GM18867 (cell line): ENCODE results near the gene PNMA8B.
"Not testable (repeated sequence)": the region's sequence is repeated elsewhere in the genome, so short reads cannot be mapped to it uniquely, and the experiment has no call there.

Experiments used
- ATAC-seq: cut with Tn5 transposase; IDR thresholded peaks from one replicate; pipeline ENCODE4 v1.9.1; 2021; ENCODE audit warnings: mild to moderate bottlenecking, moderate library complexity; ENCODE audit not compliant: unreplicated experiment

The PNMA8B gene

DNA sequence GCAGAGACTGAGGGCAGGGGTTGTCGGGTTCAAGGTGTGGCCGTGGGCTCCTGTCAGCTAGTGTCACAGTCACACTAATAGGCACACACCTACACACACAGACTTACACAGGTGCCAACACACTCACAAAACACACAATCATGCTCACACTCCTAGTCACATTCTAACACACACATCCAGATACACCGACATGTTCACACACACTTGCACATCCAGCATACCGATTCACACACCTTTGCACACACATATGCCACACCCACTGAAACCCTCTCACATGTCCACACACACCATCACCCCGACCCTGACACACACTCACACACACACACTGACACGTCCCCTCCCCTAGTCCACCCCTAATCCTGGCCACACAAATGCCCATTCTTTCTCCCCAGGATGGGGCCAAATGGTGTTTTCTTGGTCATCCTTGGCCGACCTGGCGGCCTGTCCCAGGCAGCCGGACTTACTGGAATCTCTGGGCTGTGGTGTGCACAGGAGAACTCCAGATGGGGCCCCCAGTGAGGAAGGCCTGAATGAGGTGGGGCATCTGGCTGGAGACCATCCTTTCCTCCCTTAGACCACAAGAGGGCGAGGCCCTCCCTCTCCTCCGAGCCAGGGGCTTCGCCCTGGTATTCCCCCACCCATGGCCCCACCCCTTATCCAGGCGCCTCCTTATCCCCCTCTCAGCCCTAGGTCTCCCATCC lies 19.1 kb upstream of the PNMA8B start:
- no peak for ATAC-seq

DNA sequence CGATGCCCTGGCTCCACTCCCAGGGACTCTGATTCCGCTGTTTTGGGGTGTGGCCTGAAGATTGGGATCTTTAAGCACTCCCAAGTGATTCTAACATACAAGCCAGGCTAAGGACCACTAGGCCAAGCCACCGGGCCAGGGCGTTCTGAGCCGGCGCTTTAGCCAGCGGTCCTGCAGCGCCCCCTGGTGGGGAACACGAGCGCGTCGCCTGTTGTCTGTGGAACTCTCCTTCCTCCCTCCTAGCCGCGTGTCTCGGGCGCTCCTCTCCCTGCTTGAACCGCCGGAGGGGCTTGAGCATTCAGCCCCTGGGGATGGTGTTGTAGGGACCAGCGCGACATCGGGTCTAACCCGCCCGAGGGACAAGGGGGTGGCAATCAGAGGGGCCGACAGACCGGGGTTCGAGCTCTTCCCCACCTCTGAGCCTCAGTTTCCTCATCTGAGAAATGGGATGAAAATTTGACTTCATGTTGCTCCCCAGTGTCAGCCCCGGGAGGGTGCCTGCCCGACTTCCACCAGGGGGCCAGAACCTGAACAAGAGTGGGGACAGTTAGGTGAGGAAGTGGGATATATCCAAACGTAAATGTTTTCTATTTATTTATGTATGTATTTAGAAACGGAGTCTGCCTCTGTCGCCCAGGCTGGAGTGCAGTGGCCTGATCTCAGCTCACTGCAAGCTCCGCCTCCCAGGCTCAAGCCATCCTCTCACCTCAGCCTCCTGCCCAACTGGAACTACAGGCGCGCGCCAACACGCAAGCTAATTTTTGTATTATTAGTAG lies 18.0 kb upstream of the PNMA8B start:
- no peak for ATAC-seq

DNA sequence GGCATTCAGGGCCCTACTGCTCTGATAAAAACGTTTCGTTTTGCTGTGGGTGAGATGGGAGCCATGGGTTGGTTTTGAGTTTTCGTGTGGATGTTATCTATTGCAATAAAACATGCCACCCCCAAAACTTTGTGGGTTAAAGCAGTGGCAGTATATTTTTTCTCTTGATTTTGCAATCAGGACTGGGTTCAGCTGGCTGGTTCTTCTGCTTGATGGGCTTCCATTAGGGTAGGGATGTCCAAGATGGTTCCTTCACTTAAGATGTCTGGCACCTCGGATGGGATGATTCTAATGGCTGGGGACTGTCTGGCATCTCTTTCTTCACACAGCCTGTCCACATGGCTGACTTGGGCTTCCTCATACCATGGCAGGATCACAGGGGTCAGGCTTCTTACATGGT lies 15.6 kb upstream of the PNMA8B start:
- no peak for ATAC-seq

DNA sequence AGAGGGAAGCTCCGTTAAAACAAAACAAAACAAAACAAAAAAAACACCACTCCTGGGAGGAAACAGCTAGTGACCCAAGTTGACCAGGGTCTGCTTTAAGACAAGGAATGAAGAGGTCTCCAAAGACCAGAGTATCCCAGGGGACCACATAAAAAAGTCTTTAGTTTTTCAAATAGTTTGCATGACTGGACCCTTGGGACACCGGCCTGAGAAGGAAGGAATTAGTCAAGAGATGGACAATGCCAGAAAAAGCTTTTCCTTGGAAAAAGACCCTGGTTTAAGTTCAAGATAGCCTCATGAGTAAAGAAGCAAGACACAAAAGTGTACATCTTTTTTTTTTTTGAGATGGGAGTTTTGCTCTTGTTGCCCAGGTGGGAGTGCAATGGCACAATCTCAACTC lies 12.5 kb upstream of the PNMA8B start:
- ATAC-seq, result no peak

DNA sequence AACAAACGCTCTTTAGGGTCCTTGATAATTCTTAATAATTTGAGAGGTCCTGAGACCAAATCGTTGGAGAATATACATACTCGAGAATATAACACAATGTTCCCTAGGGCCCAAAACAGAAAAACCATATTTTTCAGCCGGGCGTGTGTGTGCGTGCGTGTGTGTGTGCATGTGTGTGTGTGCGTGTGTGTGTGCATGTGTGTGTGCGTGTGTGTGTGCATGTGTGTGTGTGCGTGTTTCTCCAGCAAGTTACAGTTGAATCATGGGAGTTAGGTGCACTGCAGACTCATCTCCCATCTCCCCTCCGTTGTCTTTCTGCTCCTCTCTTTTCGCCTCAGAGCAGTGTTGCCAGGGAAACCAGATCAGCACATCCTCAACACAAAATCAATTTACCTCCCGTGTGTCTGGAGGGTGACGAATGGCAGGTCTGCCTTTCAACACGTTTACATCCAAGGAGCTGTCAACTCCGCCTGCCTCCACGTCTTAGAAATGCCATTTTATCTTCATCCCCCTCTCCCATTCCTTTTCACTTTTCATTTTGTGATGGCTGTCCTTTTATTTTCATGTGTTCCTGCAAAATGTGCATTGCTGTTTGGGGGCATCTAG lies 8.3 kb upstream of the PNMA8B start:
- ATAC-seq, result no peak

DNA sequence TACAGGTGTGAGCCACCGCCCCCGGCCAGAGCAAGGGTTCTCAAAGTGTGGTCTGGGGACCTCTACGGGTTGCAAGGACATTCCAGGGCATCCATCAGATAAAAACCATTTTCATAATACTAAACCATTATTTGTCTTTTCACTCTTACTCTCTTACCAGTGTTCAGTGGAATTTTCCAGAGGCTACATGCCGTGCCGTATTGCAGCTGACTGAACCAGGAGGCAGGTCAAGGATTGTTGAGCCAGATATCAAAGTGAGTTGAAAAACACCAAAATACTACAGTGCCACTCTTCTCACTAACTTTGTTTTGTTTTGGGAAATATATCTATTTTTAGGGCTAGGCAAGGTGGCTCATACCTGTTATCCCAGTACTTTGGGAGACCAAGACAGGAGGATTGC lies 7.2 kb upstream of the PNMA8B start:
- ATAC-seq, result no peak

DNA sequence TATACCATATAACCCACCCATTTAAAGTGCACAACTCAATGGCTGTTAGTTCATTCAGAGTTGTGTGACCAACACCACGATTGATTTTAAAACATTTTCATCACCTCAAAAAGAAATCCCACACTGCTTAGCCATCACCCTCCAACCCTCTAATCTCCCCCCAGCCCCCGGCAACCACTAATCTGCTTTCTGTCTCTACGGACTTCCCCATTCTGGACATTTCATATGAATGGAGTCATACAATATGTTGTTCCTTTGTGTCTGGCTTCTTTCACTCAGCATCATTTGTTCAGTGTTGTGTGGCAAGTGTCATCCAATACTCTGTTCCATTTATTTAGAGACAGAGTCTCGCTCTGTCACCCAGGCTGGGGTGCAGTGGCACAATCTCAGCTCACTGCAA lies 4.0 kb upstream of the PNMA8B start:
- ATAC-seq, result no peak

DNA sequence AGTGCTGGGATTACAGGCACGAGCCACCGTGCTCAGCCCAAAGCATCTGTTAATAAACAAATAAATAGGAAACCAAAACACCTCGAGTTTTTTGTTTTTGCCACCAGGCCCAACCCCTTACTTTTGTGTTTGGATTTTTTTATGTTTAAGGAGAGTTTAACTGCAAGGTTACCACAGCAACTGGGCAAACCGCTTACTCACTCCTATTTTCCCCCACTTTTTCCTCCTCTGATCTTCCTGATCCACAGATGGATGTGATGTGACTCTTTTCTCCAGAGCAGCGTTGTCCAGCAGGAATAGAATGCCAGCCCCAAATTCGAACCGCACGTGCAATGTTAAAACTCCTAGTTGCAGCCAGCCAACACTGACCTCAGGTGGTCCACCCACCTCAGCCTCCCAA lies 2.1 kb upstream of the PNMA8B start:
- no peak for ATAC-seq

DNA sequence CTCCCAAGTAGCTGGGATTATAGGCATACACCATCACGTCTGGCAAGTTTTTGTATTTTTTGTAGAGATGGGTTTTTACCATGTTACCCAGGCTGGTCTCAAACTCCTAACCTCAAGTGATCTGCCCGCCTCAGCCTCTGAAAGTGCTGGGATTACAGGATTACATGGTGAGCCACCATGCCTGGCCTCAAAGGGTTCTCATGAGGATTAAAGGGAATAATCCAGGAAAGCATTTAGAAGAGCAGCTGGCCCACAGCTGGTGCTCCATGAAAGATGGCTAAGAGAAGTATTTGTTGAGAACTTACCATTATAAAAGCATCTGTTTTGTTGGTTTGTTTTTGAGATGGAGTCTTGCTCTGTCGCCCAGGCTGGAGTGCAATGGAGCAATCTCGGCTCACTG lies 1.2 kb upstream of the PNMA8B start:
- ATAC-seq, result not testable (repeated sequence)

DNA sequence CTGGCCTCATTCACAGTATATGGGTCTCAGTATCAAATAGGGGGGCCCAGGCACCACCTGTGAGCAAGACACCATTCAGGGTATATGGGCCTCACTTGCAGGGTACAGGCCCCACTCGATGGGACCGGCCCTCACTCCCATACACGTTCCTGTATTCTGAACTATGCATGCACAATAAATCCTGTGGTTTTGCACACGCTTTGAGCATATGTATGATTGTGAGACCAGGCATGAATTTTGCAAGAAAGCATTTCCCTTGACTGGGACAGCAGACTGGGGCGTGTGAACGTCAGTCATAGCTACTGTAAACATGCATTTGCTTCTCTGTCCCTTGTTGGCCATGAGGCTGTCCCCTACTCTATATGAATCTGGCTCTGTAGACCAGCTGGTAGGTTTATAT lies 637 bp upstream of the PNMA8B start:
- ATAC-seq, result no peak

DNA sequence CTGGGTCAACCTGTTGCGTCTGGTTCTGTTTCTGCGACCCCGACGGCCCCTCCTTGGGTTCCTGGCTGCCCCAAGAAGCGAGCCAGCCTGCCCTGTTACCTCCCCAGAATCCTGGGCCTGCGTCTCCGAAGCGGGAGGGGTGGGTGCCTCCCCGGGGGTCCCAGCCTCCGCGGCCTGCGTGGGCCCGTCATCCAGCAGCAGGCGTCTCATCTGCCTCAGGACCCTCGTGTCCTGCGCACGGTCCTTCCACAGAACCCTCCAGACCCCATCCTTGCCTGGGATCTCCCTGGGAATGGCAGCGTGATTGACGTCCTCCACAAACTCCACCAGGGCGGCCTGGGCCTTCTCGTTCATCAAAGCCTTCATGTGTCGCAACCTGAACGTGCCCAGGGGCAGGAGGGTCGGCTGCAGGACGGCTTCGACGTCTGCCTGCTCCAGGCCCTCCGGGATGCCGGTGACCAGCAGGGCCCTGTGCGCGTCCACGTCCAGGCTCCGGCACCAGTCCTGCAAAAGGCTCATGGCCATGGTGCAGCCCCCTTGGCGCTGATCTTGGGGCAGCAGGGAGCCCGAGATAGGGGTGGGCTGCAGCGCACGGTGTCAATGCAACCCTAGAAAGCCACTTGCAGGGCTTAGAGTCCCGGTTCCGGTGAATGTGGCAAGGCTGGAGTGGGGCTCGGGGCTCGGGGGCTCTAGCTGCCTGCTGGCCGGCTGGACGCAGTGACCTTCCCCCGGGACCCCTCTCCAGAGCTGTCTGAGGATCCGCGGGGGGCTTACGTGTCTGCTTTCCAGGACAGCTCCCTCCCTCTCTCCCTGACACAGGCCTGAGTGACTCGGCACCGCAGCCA lies 504 bp downstream of the PNMA8B start:
- ATAC-seq, result no peak

DNA sequence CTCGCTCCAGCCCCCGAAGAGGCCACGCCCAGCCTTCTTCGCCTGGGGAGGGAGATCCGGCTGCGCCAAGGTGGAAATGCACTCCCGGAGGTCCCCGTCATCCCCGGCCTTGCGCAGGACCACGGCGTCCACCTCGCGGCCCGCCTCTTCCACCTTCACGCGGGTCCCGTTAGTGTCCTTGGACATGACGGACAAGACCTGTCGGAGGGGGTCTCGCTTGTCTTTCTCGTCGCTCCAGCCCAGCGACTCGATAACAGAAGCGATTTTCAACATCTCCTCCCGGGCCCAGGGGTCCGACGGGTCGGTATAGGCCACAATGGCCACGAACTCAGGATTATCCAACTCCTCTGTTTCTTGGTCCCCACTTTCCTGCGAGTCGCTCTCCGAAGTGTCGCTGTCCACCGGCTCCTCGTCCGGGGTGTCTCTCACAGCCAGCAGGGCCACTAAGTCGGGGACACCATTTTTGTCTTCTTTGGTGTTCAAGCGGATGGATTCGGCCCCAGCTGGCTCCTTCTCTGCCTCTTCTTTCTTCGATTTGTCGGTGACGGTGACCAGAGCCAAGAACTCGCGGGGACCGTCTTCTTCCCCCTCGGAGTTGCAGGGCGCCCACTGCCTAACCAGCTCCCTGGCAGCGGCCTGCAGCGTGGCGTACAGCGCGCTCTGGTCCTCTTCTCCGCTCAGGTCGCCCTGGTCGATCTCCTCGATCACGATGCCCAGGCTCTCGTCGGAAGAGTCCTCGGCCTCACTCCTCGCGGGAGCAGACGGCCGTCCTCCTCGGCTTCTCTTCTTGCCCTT lies 1.3 kb downstream of the PNMA8B start:
- no peak for ATAC-seq

DNA sequence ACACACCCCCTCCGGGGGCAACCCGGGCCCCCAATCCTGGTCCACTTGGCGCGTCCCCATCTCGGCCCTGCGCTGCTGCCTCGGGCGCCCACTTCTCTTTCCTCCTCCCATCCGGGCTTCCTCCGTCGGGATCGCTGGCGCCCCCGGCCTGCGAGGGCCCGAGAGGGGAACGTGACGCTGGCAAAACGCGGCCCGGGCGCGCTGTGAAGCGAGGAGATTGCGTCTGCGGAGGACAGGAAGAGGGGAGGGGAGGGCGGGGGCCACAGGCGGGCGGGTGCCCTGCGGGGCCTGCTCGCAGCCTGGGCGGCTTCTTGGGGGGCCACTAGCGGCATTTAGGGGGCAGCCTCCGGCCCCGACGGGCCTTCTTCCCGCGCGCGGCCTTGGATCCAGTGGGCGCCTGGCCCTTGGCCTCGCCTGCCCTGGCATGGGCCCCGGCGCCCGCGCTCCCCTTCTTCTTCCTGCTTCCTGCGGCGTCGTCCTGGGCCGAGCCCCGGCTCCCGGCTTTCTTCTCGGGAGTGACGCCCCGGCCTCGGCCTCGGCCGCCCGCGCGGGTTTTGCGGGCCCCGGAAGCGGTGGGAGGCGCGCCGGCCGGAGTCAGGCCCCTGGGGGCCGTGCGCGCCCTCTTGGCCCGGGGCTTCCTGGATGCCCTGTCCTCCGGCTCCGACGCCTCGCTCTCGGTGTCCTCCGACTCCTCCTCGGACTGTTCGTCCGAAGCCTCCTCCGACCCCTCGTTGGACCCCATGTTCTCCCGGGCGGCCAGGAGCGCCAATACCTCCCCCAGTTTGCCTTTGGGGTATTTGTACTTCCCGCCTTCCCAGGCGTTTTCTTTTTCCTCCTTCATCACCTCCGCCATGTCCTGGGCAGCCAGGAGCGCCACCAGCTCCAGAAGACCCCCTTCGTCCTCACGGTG lies 2.2 kb downstream of the PNMA8B start:
- ATAC-seq, result no peak

DNA sequence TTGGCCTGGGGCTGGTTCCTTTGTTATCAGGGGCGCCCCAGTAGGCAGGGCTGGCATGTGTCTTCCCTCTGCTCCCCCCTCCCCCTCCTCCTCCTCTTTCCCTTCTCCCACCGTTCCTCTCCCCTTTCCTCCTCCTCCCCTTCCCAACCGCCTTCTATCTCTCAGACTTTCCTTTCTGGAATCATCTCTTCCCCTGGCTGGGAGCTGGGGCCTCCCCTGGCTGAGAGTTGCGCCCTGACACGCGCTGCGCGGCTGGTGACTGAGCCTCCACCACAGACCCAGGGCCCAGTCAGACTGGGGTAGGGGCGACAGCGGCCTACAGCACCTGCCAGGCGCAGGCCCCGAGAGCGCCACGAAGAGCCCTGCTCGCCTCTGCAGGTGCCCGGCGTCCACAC lies 2.8 kb downstream of the PNMA8B start:
- ATAC-seq, result no peak

DNA sequence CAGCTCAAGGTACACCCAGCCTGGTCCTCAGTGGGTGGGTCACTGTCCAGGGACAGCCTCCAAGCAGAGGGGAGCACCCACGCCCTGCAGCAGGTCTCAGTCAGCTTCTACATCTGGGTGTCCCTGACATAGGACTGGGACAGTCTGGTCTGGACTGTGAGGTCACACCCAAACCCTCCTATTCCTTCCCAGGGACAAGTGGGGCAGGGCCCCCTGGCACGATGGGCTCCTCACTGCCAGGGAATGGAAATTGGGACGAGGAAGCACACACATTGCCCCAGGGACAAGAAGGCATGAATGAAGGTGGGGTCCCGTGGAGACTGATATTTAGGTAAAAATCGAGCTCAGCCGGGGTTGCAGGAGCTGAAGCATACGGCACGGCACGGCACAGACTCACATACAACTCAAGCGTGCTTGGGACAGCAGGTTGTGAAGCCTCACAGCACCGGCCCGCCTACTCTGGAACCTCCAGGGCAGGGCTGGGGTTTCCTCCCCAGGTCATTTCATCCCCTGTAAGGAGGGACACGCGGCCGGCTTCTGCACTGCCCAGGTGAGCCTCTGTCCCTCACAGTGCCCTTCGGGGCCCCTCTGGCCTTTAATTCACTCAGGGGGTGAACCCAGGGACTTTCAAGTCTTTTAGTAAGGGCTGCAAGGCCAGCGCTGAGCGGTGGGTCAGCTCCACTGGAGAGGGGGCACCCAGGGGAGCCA lies 3.5 kb downstream of the PNMA8B start:
- no peak for ATAC-seq

DNA sequence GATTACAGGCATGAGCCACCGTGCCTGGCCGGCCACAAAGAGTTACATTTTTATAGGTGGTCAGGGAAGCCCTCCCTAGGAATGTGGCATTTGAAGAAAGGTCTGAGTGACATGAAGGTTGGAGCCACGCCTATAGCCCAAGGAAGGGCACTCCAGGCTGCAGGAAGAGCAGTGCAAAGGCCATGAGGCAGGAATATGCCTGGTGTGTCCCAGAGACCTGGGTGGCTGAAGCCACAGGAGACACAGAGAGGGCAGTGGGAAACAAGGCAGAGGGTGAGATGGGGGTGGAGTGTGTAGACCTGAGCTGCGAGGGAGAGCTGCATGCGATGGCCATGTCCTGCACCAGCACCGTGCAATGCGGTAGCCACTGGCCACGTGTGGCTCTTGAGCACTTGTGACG lies 4.9 kb downstream of the PNMA8B start:
- ATAC-seq, result no peak

DNA sequence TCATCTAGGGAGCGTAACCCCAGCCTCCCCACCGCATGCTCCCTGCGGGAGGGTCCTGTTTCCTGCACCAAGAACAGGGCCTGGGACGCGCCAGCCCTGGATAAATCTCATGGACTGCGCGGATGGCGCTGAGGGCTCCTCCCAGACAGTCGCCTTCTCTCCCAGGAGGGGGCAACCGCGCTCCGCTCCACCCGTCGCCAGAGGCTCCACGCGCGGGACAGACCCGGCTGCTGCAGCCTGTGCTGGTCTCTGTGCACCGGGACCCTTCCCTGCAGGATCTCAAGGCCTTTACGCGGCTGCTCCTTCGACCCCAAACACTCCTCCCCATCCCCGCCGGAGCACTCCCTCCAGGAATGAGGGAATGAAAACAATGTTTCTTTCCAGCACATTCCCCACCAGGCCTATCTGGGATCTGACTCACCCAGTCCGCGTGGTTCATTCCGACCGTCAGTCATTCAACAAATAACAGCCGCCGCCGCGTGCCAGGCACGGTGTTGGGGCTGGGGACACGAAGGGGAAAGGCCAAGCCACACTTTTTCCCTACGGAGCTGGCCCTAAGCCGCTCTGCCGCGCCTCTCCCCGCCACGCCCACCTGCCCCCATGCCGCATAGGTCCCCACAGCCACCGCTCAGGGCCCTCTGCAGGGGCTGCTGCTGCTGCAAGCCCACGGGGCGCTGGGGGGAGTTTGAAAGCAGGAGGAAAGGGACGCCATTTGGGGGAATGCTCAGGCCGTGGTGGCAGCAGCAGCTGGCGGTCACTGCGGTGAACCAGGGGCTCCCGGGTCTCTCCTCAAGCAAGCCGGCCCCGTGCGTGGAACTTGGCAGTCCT lies 6.0 kb downstream of the PNMA8B start:
- ATAC-seq, result no peak

DNA sequence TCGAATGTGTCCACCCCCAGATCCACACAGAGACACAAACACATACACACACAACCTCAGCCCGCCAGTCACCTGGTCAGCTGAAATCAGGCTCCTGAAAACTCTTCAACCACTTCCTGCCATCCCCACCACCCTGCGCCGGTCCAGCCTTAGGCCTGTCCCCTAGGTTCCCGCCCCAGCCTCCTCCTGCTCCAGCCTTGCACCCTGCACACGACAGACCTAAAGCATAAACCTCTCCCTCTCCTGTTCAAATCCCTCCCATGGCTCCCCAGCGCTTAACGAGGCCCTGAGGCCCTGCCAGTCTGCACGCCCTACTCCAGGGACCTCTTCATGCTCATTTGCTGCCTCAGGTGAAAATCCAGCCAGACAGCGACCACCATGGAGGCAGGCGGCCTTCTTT lies 7.1 kb downstream of the PNMA8B start:
- no peak for ATAC-seq
